Spinal cord (tissue), 10 donors: ENCODE results near the gene RAB20. TPM values are rescaled to one million over a fixed set of nuclear protein-coding genes. Genes with fewer than 3 reads are reported as not detected.

Experiments used
- DNase-seq, 6 donors: peaks; one replicate each; pipeline versions ENCODE4 v3.0.0 to v3.0.0-alpha.2; 2013 to 2015; ENCODE audit warnings: low spot score in 6 of 6, low read depth in 4 of 6
- H3K27ac ChIP-seq: one replicate; pipeline ENCODE4 v1.5.1; 2013; ENCODE audit warnings: low read depth, low read length, control low read depth
- H3K27me3 ChIP-seq: one replicate; pipeline ENCODE4 v1.6.1; 2013; ENCODE audit warnings: low read length; ENCODE audit not compliant: control insufficient read depth, insufficient read depth
- H3K36me3 ChIP-seq: one replicate; pipeline ENCODE4 v1.6.1; 2013; ENCODE audit warnings: low read length; ENCODE audit not compliant: control insufficient read depth, insufficient read depth
- H3K4me1 ChIP-seq: one replicate; pipeline ENCODE4 v1.6.1; 2013; ENCODE audit warnings: low read length; ENCODE audit not compliant: control insufficient read depth, insufficient read depth
- H3K4me3 ChIP-seq: one replicate; pipeline ENCODE4 v1.5.1; 2013; ENCODE audit warnings: low read depth, low read length, control low read depth
- H3K9me3 ChIP-seq: one replicate; pipeline ENCODE4 v1.6.1; 2013; ENCODE audit warnings: low read length; ENCODE audit not compliant: control insufficient read depth, insufficient read depth
- WGBS: methylation state at CpG from one replicate; pipeline ENCODE4 v1.1.5; 2013; ENCODE audit warnings: missing lambda C conversion rate; ENCODE audit not compliant: insufficient coverage; 5-methylcytosine and 5-hydroxymethylcytosine counted together
- polyA plus RNA-seq, 2 donors: library from polyadenylated mRNA; unstranded; fragments of 120-200 nt; gene quantifications; one replicate each; pipeline ENCODE4 v1.2.1, GENCODE V29; 2013; ENCODE audit not compliant: insufficient read length in 2 of 2
- total RNA-seq, 2 donors: library from RNA; depleted of rRNA in 1 of 2; stranded (reverse); fragments of 120-200 nt in 1 of 2; fragments of >200 nt in 1 of 2; gene quantifications; one replicate each; pipeline versions ENCODE4 v1.2.3 to v1.2.4, GENCODE V29; 2013 to 2014
- donor health status: healthy.

RAB20 gene
- total and polyA plus RNA-seq, 4 donors = 2.6 to 8.3 (median 5.3) TPM

DNA sequence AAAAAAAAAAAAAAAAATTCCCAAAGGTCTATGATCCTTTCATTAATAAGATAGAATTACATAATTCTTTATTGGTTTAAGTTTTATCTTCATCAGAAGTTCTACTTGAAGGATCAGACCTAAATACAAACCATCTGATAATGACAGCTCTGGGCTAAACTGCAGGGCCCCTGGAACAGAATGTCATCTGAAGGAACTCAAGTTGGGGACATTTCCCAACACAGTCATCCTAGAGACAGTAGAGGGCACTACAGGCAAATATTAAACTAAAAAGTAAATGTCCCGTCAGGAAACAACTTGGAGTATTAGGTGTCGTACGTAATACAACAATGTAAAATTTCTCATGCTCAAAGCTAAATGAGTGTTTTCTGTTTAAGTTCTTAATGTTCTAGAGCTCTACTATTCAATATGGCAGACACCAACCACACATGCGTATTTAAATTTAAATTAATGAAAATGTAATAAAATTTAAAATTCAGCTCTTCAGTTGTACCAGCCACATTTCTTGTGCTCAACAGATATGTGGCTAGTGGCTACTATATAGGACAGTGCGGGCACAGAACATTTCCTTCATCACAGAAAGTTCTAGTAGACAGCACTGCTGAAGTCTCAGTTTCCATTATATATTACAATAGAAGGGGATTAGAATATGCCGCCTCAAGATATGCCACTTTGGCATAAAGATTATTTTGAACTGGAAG, 32.1 kb upstream of the RAB20 start:
- Histone ChIP-seq H3K9me3 (no peaks in the 10 kb centered on the region), H3K4me3 (no peak overlapping the region), H3K4me1 (no peaks in the 10 kb centered on the region), H3K36me3 (no peaks in the 10 kb centered on the region), H3K27ac (no peak overlapping the region), H3K27me3 (no peaks in the 10 kb centered on the region)
- DNase-seq = peak in 3 of 6 donors; percentile 25 to 78 (median 70)
- no CpG with 5 or more reads among the region's 6 CpGs for WGBS

DNA sequence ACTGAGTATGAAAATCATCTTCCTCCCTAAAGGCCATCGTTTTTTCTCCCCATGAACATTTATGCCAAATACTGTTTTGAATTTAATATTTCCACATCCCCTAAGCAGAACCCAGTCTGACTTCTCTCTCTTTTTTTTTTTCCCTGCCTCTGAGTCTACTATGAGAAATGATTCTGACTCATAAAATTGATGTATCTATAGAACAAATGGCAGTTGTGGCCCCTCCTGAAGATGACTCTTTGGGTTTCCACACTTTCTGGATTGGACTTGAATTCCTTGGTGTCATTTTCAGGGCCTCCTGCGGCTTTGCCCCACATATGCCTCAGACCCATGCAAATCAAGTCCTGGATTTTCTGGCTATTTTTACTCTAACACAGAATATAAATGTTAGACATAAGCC, 31.1 kb upstream of the RAB20 start:
- Histone ChIP-seq H3K27ac (no peak overlapping the region), H3K36me3 (no peaks in the 10 kb centered on the region), H3K4me1 (no peaks in the 10 kb centered on the region), H3K9me3 (no peaks in the 10 kb centered on the region), H3K27me3 (no peaks in the 10 kb centered on the region), H3K4me3 (no peak overlapping the region)
- WGBS = 83% methylated on average over 1 of the region's 2 CpGs
- DNase-seq = no peak

DNA sequence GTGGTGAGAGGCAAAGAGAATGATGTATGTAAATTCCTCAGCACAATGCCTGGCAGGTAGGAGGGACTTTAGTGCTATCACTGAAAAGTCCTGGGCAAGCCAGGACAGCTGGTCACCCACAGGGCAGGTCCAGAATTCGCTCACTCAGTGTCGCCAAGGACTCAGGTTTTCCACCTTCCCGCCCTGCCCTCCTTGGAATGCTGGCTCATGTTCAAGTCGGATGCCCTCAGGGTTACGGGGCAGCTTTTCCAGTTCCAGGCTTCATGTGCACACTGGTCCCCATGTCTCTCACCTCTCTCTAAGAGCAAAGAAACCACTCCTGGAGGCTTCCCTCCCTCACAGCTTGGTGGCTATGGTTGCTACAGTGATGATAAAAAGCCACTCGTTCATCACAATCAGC, 29.1 kb upstream of the RAB20 start:
- 65% methylated on average over 6 of the region's 6 CpGs for WGBS
- DNase-seq = no peak
- no peak overlapping the region for H3K27ac ChIP-seq
- no peaks in the 10 kb centered on the region for H3K36me3 ChIP-seq
- no peaks in the 10 kb centered on the region for H3K4me1 ChIP-seq
- no peak overlapping the region for H3K4me3 ChIP-seq
- H3K27me3 ChIP-seq = no peaks in the 10 kb centered on the region
- no peaks in the 10 kb centered on the region for H3K9me3 ChIP-seq

DNA sequence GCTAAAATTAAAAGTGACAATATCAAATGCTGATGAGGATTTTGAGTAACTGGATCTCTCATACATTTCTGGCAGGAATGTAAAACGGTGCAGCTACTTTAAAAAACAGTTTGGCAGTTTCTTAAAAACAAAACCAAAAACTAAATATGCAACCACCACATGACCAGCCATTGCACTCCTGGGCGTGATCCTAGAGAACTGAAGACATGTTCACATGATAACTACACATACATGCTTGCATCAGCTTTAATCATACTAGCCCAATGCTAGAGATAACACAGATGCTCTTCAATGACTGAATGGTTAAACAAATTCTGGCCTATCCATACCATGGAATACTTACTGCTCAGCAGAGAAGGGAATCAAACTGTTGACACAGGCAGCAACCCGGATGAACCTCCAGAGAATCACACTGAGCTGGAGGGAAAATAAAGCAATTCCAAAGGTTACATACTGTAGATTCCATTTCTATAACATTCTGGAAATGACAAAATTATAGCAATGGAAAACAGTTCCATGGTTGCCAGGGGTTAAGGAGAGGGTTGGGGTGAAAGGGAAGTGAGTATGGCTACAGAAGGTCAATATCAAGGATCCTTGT, 28.4 kb upstream of the RAB20 start:
- no peak overlapping the region for H3K27ac ChIP-seq
- WGBS = 87% methylated on average over 2 of the region's 3 CpGs

DNA sequence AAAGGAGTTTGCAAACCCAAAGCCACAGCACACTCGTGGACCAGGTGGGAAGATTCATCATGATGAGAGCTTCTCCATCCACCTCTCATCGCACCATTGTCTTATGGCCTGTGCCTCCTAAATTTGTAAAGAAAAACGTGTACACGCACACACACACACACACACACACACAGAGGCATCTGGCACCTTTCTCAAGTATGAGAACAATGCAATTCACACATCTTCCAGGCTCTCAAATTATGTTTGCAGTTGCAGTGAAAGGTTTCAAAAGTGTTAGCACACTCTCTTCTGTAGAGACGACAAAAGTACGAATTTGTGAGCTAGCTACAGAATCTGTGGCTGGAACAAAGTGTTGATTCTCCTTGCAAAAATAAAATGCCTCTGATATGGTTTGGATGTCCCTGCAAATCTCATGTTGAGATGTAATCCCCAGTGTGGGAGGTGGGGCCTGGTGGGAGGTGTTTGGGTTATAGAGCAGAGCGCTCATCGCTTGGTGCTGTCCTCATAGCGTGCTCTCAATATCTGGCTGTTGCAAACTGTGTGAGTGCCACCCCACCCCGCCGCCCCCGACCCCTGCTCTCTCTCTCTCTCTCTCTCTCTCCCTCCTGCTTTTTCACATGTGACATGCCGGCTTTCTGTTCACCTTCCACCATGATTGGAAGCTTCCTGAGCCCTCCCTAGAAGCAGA, 21.8 kb upstream of the RAB20 start:
- WGBS = 88% methylated on average over 10 of the region's 13 CpGs

More for the DNA sequence above, 28.4 kb upstream of the RAB20 start:
- Histone ChIP-seq H3K36me3 (no peaks in the 10 kb centered on the region), H3K4me1 (no peaks in the 10 kb centered on the region), H3K9me3 (no peaks in the 10 kb centered on the region), H3K27me3 (no peaks in the 10 kb centered on the region), H3K4me3 (no peak overlapping the region)
- no peak for DNase-seq

DNA sequence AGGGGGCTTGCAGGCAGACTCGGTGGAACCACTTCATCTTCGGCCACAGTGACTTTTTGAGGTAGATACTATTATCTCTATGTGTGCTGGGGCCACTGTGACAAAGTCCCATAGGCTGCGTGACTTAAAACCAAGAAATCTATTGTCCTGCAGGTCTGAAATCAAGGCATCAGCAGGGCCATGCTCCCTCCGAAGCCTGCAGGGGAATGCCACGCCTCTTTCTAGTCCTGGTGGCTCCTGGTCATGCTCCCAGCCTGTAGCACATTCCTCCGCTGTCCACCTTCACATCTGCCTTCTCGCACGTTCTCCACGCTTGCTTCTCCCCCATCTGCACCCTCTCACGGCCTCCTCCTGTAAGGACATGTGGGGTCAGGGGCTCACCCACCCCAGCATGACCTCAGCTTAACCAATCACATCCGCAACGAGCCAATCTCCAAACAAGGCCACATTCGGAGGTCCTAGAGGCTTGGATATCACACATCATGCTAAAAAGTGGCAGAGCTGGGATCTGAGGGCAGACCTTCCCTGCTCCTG, 21.0 kb upstream of the RAB20 start:
- H3K36me3 ChIP-seq = no peaks in the 10 kb centered on the region
- 88% methylated on average over 10 of the region's 13 CpGs for WGBS
- H3K27me3 ChIP-seq = no peaks in the 10 kb centered on the region
- H3K27ac ChIP-seq = no peak overlapping the region
- H3K9me3 ChIP-seq = no peaks in the 10 kb centered on the region
- no peaks in the 10 kb centered on the region for H3K4me1 ChIP-seq
- no peak for DNase-seq
- H3K4me3 ChIP-seq = no peak overlapping the region

More for the DNA sequence above, 21.8 kb upstream of the RAB20 start:
- H3K27me3 ChIP-seq = no peaks in the 10 kb centered on the region
- no peak for DNase-seq
- no peaks in the 10 kb centered on the region for H3K4me1 ChIP-seq
- no peaks in the 10 kb centered on the region for H3K36me3 ChIP-seq
- no peak overlapping the region for H3K27ac ChIP-seq
- H3K9me3 ChIP-seq = no peaks in the 10 kb centered on the region
- H3K4me3 ChIP-seq = no peak overlapping the region

DNA sequence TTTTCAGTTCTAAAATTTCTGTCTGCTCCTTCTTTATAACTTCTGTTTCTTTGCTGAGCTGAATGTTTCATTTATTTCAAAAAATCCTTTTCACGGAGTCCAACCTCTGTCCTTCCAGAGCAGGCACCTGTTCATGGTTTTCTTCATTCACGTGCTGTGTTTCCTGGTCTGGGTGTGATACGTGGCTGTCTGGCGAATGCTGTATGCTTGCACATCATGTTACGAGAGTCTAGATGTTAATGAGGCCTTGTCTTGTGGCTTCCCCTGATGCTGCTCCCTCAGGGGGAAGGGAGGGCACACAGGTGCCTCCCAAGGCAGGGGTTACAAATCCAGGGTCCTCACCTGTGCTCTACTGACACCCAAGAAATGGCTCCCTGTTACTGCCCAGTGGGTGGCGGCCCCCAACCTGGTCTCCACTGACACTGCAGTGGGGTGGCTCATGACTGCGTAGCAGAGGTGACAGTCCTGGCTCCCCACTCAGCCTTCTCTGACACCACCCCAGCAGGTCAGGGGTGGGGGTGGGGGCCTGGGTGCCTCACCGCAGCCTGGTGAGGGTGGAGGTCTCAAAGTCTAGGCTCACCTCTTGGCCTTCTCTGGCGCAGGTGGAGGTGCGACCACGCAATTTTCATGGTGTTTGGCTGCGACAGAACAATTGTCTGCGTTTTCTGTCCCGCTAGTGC, 20.1 kb upstream of the RAB20 start:
- no peak for DNase-seq
- H3K4me3 ChIP-seq = no peak overlapping the region

DNA sequence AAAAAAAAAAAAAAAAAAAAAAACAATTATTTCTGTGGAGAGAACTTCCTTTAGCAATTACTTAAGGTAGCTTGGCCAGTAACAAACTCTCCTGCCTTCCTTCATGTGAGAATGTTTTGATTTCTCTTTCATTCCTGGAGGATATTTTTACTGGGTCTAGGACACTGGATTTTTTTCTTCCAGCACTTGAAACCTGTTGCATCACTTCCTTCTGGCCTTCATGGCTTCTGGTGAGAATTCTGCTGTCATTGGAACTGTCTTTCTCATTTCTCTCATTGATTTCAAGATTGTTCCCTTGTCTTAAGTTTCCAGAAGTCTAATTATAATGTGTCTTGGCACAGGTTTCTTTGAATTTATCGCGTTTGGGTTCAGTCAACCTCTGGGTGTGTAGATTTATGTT, 19.3 kb upstream of the RAB20 start:
- no peaks in the 10 kb centered on the region for H3K9me3 ChIP-seq
- H3K4me1 ChIP-seq = no peaks in the 10 kb centered on the region
- no peaks in the 10 kb centered on the region for H3K36me3 ChIP-seq
- WGBS = no CpG with 5 or more reads among the region's 2 CpGs
- H3K27ac ChIP-seq = no peak overlapping the region
- no peak overlapping the region for H3K4me3 ChIP-seq
- no peaks in the 10 kb centered on the region for H3K27me3 ChIP-seq
- DNase-seq = no peak

More for the DNA sequence above, 20.1 kb upstream of the RAB20 start:
- no peaks in the 10 kb centered on the region for H3K36me3 ChIP-seq
- H3K27me3 ChIP-seq = no peaks in the 10 kb centered on the region
- H3K4me1 ChIP-seq = no peaks in the 10 kb centered on the region
- 91% methylated on average over 12 of the region's 14 CpGs for WGBS
- no peak overlapping the region for H3K27ac ChIP-seq
- no peaks in the 10 kb centered on the region for H3K9me3 ChIP-seq

DNA sequence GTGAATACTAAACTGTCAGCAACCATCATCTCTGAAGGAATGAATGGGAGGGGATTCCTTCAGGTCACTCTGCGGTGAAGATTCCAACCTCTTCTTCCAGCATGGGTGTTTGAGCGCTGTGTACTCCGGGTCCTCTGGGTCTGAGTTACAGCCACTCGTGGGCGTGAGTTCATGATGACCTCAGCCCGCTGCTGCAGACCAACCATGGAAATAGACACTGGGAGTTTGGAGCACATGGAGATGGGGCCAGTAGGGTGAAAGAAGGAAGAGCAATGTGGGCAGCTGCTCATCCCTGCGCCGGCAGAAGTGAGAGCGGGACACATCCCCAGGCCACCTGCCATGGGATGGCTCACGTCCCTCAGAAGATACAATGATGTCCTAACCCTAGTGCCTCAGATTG, 16.8 kb upstream of the RAB20 start:
- Histone ChIP-seq H3K4me1 (peaks cover 4% of the 10 kb centered on the region), H3K9me3 (no peaks in the 10 kb centered on the region), H3K27me3 (peaks cover 3% of the 10 kb centered on the region), H3K36me3 (no peaks in the 10 kb centered on the region), H3K4me3 (no peak overlapping the region), H3K27ac (no peak overlapping the region)
- no peak for DNase-seq
- 92% methylated on average over 8 of the region's 10 CpGs for WGBS
